ENCODE results near the gene NPIPB6. TPM values are rescaled to one million over a fixed set of nuclear protein-coding genes. Genes with fewer than 3 reads are reported as not detected.

The NPIPB6 gene
- total and polyA plus RNA-seq, 2 experiments from 2014 or later = 1.5 to 1.8 TPM

- TF ChIP-seq JUNB (IDR thresholded peaks at IDR 0.05; ENCODE audit: unreplicated experiment) = no peak
- no peak for TF ChIP-seq REST (IDR thresholded peaks at IDR 0.05; ENCODE audit: unreplicated experiment)
- TF ChIP-seq ZNF331 (CRISPR knock-in tag; IDR thresholded peaks at IDR 0.05; ENCODE audit: low read depth) = no peak
- TF ChIP-seq EZH2 (IDR thresholded peaks at IDR 0.05; ENCODE audit: low read depth, unreplicated experiment) = no peak
Measured at GRCh38 chr16:28303132-28303531, 60.2 kb downstream of the NPIPB6 start (continued).

- no peak overlapping the region for H3K4me3 ChIP-seq
- H3K4me1 Mint-ChIP-seq = peaks cover 27% of the 10 kb centered on the region
- no peaks in the 10 kb centered on the region for H3K9me3 Mint-ChIP-seq
- 0 out of 2 replicates have a peak, but pooled peaks cover 4% of the 10 kb centered on the region for H3F3A ChIP-seq (replicated peaks; ENCODE audit: low read depth)
- no peaks in the 10 kb centered on the region for H3K27me3 ChIP-seq (ENCODE audit: insufficient read depth)
- peaks cover 11% of the 10 kb centered on the region for H3K27me3 Mint-ChIP-seq (ENCODE audit: insufficient read depth, low read depth, poor library complexity)
- H3K4me3 Mint-ChIP-seq = no peak overlapping the region
- no peaks in the 10 kb centered on the region for H3K9me2 ChIP-seq (ENCODE audit: insufficient read depth)
- H2AFZ ChIP-seq = no peak overlapping the region
- H3K4me2 ChIP-seq = no peak overlapping the region
- H3K79me2 ChIP-seq (replicated peaks; ENCODE audit: insufficient read depth) = peaks cover 88% of the 10 kb centered on the region
- H3K36me3 ChIP-seq (ENCODE audit: insufficient read depth) = peaks cover 7% of the 10 kb centered on the region; the same call in 1 of the 2 replicates
- H3K27ac Mint-ChIP-seq = no peak overlapping the region
- H3K27ac ChIP-seq (ENCODE audit: low read depth) = no peak overlapping the region
- ATAC-seq (no peak), DNase-seq (ENCODE audit: low spot score) (no peak)
- H3K36me3 Mint-ChIP-seq (ENCODE audit: low read depth) = peaks cover 51% of the 10 kb centered on the region
- peaks cover 53% of the 10 kb centered on the region for H4K20me1 ChIP-seq (replicated peaks; ENCODE audit: insufficient read depth)
- peaks cover 11% of the 10 kb centered on the region for H3K4me1 ChIP-seq (ENCODE audit: insufficient read depth)
- no peak for TF ChIP-seq ZNF114 (CRISPR knock-in tag; IDR thresholded peaks at IDR 0.05)
- TF ChIP-seq ZNF331 (CRISPR knock-in tag; IDR thresholded peaks at IDR 0.05; ENCODE audit: low read depth) = no peak
- TF ChIP-seq ETS1 (IDR thresholded peaks at IDR 0.05) = no peak
- TF ChIP-seq STAT1 (IDR thresholded peaks at IDR 0.05; ENCODE audit: unreplicated experiment) = no peak
- TF ChIP-seq CTCF (conservative IDR thresholded peaks at IDR 0.05; ENCODE audit: low read depth in 2 of 2) = no peak
- no peak for TF ChIP-seq NANOG (IDR thresholded peaks at IDR 0.05; ENCODE audit: borderline replicate concordance)
- TF ChIP-seq JUNB (IDR thresholded peaks at IDR 0.05; ENCODE audit: unreplicated experiment) = no peak
- TF ChIP-seq POLR2AphosphoS5 (IDR thresholded peaks at IDR 0.05; ENCODE audit: low read depth) = no peak
- TF ChIP-seq EZH2 (IDR thresholded peaks at IDR 0.05; ENCODE audit: low read depth, unreplicated experiment) = no peak
- TF ChIP-seq ZNF462 (CRISPR knock-in tag; IDR thresholded peaks at IDR 0.05) = no peak
- TF ChIP-seq EZH2phosphoT487 (IDR thresholded peaks at IDR 0.05; ENCODE audit: unreplicated experiment) = no peak
Measured at GRCh38 chr16:28301620-28302019, 61.7 kb downstream of the NPIPB6 start.
